HEK293 (cell line): ENCODE data around the gene RALGAPA2.

Experiments used
- CTCF ChIA-PET: fragments of 350-600 bp; formaldehyde crosslinking; extraction: SDS; loops from one replicate; lab custom pipeline; 2021; ENCODE audit warnings: antibody characterized with exemption; lab: Yijun Ruan, JAX
- POLR2A ChIA-PET: fragments of 300-600 bp; formaldehyde crosslinking; extraction: SDS; loops from one replicate; lab custom pipeline; 2020; ENCODE audit warnings: antibody characterized with exemption, inconsistent platforms; lab: Yijun Ruan, JAX
- H3K27ac ChIP-seq: fragments of 200-500 bp; sonication (Bioruptor generic); 2 replicates; pipeline ENCODE4 v1.5.1; 2014; ENCODE audit warnings: low read depth, low read length, control low read depth, inconsistent platforms; ENCODE audit errors: extremely low read depth
- H3K36me3 ChIP-seq, 2 experiments: fragments of 200-500 bp in 1 of 2; sonication (Bioruptor generic) in 1 of 2; 1 replicate in 1 of 2; 2 replicates in 1 of 2; pipeline ENCODE4 v1.5.1; 2014 to 2017; ENCODE audit warnings: inconsistent platforms in 2 of 2, low read length in 2 of 2; ENCODE audit not compliant: control insufficient read depth in 2 of 2, insufficient read depth in 1 of 2
- H3K4me1 ChIP-seq: fragments of 200-500 bp; sonication (Bioruptor generic); 2 replicates; pipeline ENCODE4 v1.5.1; 2014; ENCODE audit warnings: mild to moderate bottlenecking, low read length, inconsistent platforms; ENCODE audit not compliant: control insufficient read depth, insufficient read depth
- H3K4me3 ChIP-seq: 2 replicates; pipeline ENCODE4 v1.5.1; 2011; ENCODE audit warnings: low read depth, mild to moderate bottlenecking, control low read depth, low read length, moderate library complexity
- H3K9me3 ChIP-seq: fragments of 200-500 bp; sonication (Bioruptor generic); 2 replicates; pipeline ENCODE4 v1.5.1; 2014; ENCODE audit warnings: low read depth, low read length, inconsistent platforms; ENCODE audit not compliant: control insufficient read depth, insufficient read depth
- RBAK ChIP-seq: fragments of 450-650 bp; formaldehyde crosslinking; IDR thresholded peaks from 2 replicates; pipeline ENCODE4 v1.5.1; 2016; ENCODE audit warnings: missing biosample characterization, missing genetic modification characterization
- YY1 ChIP-seq: fragments of 450-650 bp; formaldehyde crosslinking; IDR thresholded peaks from 2 replicates; pipeline ENCODE4 v1.5.1; 2018; ENCODE audit warnings: missing biosample characterization, missing genetic modification characterization
- ZIC2 ChIP-seq: fragments of 450-650 bp; formaldehyde crosslinking; IDR thresholded peaks from 2 replicates; pipeline ENCODE4 v1.5.1; 2016; ENCODE audit warnings: missing biosample characterization, missing genetic modification characterization
- ZNF132 ChIP-seq: fragments of 450-650 bp; formaldehyde crosslinking; IDR thresholded peaks from 2 replicates; pipeline ENCODE4 v1.5.1; 2017; ENCODE audit warnings: missing biosample characterization, missing genetic modification characterization, borderline replicate concordance
- ZNF223 ChIP-seq: fragments of 450-650 bp; formaldehyde crosslinking; IDR thresholded peaks from 2 replicates; pipeline ENCODE4 v1.5.1; 2016; ENCODE audit warnings: missing biosample characterization, missing genetic modification characterization
- ZNF510 ChIP-seq: fragments of 450-650 bp; formaldehyde crosslinking; IDR thresholded peaks from 2 replicates; pipeline ENCODE4 v1.5.1; 2018; ENCODE audit warnings: mild to moderate bottlenecking, missing genetic modification characterization, missing biosample characterization; ENCODE audit not compliant: insufficient replicate concordance
- ZNF514 ChIP-seq: fragments of 450-650 bp; formaldehyde crosslinking; IDR thresholded peaks from 2 replicates; pipeline ENCODE4 v1.5.1; 2016; ENCODE audit warnings: missing biosample characterization, missing genetic modification characterization
- ZNF529 ChIP-seq: fragments of 450-650 bp; formaldehyde crosslinking; IDR thresholded peaks from 2 replicates; pipeline ENCODE4 v1.5.1; 2017; ENCODE audit warnings: missing genetic modification characterization, missing biosample characterization; ENCODE audit not compliant: insufficient replicate concordance
- ZNF530 ChIP-seq: fragments of 450-650 bp; formaldehyde crosslinking; IDR thresholded peaks from 2 replicates; pipeline ENCODE4 v1.5.1; 2016; ENCODE audit warnings: low read depth, missing biosample characterization, missing genetic modification characterization
- ZNF558 ChIP-seq: fragments of 450-650 bp; formaldehyde crosslinking; IDR thresholded peaks from 2 replicates; pipeline ENCODE4 v1.5.1; 2016; ENCODE audit warnings: missing biosample characterization, missing genetic modification characterization
- ZNF596 ChIP-seq: fragments of 450-650 bp; IDR thresholded peaks from 2 replicates; pipeline ENCODE4 v1.5.0; 2018; ENCODE audit warnings: missing biosample characterization, mild to moderate bottlenecking, missing genetic modification characterization, moderate library complexity
- ZNF600 ChIP-seq: fragments of 450-650 bp; formaldehyde crosslinking; IDR thresholded peaks from 2 replicates; pipeline ENCODE4 v1.5.1; 2016; ENCODE audit warnings: missing biosample characterization, missing genetic modification characterization
- ZNF610 ChIP-seq: fragments of 450-650 bp; formaldehyde crosslinking; IDR thresholded peaks from 2 replicates; pipeline ENCODE4 v1.5.1; 2016; ENCODE audit warnings: missing biosample characterization, missing genetic modification characterization, borderline replicate concordance
- ZNF623 ChIP-seq: fragments of 450-650 bp; formaldehyde crosslinking; IDR thresholded peaks from 2 replicates; pipeline ENCODE4 v1.5.1; 2016; ENCODE audit warnings: missing biosample characterization, missing genetic modification characterization
- ZNF670 ChIP-seq: fragments of 450-650 bp; formaldehyde crosslinking; IDR thresholded peaks from 2 replicates; pipeline ENCODE4 v1.5.1; 2016; ENCODE audit warnings: missing biosample characterization, missing genetic modification characterization, low read depth
- ZNF701 ChIP-seq: fragments of 450-650 bp; formaldehyde crosslinking; IDR thresholded peaks from 2 replicates; pipeline ENCODE4 v1.5.1; 2016; ENCODE audit warnings: missing biosample characterization, missing genetic modification characterization
- ZNF747 ChIP-seq: fragments of 450-650 bp; formaldehyde crosslinking; IDR thresholded peaks from 2 replicates; pipeline ENCODE4 v1.5.1; 2016; ENCODE audit warnings: missing biosample characterization, missing genetic modification characterization
- ZNF792 ChIP-seq: fragments of 450-650 bp; formaldehyde crosslinking; IDR thresholded peaks from 2 replicates; pipeline ENCODE4 v1.5.1; 2016; ENCODE audit warnings: missing biosample characterization, missing genetic modification characterization
- ZSCAN30 ChIP-seq: fragments of 450-650 bp; IDR thresholded peaks from 2 replicates; pipeline ENCODE4 v1.5.1; 2018; ENCODE audit warnings: missing biosample characterization, mild to moderate bottlenecking, missing genetic modification characterization, moderate library complexity
- ZXDB ChIP-seq: fragments of 450-650 bp; formaldehyde crosslinking; IDR thresholded peaks from 2 replicates; pipeline ENCODE4 v1.5.1; 2016; ENCODE audit warnings: missing biosample characterization, missing genetic modification characterization
- TF ChIP-seq, protein P1 (sequence below): fragments of 450-650 bp; formaldehyde crosslinking; IDR thresholded peaks from 2 replicates; pipeline ENCODE4 v1.5.1; 2016; ENCODE audit warnings: missing biosample characterization, missing genetic modification characterization
- TF ChIP-seq, protein P2 (sequence below): fragments of 450-650 bp; formaldehyde crosslinking; IDR thresholded peaks from 2 replicates; pipeline ENCODE4 v1.5.1; 2016; ENCODE audit warnings: missing biosample characterization, missing genetic modification characterization
- TF ChIP-seq, protein P3 (sequence below): fragments of 450-650 bp; formaldehyde crosslinking; IDR thresholded peaks from 2 replicates; pipeline ENCODE4 v1.5.1; 2016; ENCODE audit warnings: missing biosample characterization, missing genetic modification characterization, borderline replicate concordance
- TF ChIP-seq, protein P4 (sequence below): fragments of 450-650 bp; formaldehyde crosslinking; IDR thresholded peaks from 2 replicates; pipeline ENCODE4 v1.5.1; 2016; ENCODE audit warnings: missing biosample characterization, missing genetic modification characterization

The RALGAPA2 gene

DNA sequence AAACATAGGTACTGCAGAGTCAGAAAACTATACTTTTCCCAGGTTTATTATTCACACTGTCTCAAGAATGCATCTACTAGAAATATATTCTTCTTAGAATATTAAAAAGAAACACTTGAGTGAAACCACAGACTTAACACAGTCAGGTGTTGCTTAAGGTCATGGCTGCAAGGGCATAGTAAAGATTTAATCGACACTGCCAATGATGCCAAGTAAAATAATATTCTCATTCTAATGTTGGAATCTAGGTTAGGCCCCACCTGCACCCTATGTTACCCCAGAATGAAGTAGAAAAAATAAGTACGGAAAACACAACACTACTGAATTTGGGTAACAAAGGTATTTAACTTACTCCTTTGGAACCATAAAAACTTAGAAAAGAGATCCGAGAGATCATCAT, 155.0 kb downstream of the RALGAPA2 start (continued):
- TF ChIP-seq RBAK (tag by site-specific recombination), result no peak
- no peak for TF ChIP-seq ZNF558 (tag by site-specific recombination)
- TF ChIP-seq, protein P1, sequence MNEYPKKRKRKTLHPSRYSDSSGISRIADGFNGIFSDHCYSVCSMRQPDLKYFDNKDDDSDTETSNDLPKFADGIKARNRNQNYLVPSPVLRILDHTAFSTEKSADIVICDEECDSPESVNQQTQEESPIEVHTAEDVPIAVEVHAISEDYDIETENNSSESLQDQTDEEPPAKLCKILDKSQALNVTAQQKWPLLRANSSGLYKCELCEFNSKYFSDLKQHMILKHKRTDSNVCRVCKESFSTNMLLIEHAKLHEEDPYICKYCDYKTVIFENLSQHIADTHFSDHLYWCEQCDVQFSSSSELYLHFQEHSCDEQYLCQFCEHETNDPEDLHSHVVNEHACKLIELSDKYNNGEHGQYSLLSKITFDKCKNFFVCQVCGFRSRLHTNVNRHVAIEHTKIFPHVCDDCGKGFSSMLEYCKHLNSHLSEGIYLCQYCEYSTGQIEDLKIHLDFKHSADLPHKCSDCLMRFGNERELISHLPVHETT (tag by site-specific recombination), result no peak
- TF ChIP-seq ZNF600, result no peak
- no peak for TF ChIP-seq ZNF132 (tag by site-specific recombination)
- TF ChIP-seq ZNF223 (tag by site-specific recombination), result no peak

DNA sequence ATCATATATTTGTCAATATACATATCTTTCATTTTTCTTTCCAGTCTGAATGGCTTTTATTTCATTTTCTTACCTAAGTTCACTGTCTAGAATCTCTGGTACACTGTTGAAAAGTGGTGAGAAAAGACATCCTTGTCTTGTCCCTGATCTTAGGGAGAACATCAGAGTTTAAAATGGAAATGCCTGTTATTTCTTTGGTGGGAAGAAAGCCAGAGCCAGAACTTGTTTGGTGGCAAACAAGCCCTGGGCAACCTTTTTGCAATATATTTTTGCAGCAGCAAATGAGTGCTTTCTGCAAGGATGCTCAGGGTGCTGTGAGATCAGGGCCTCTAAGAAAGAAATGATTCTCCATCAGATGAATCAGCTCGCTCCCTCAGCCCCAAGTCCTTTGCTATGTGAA, 156.6 kb downstream of the RALGAPA2 start:
- Histone ChIP-seq H3K36me3 (no peaks in the 10 kb centered on the region), H3K27ac (no peak overlapping the region), H3K9me3 (no peaks in the 10 kb centered on the region), H3K4me1 (peaks cover 3% of the 10 kb centered on the region; the same call in 1 of the 2 replicates), H3K4me3 (no peak overlapping the region)
- POLR2A ChIA-PET, result no interaction called here
- TF ChIP-seq ZNF670 (tag by site-specific recombination) (no peak), ZNF701 (tag by site-specific recombination) (no peak), ZNF514 (tag by site-specific recombination) (no peak), ZNF529 (no peak), ZXDB (tag by site-specific recombination) (no peak), ZNF792 (tag by site-specific recombination) (no peak), ZSCAN30 (no peak), ZNF510 (tag by site-specific recombination) (no peak), ZNF747 (no peak), ZNF596 (tag by site-specific recombination) (no peak), ZNF623 (no peak), ZNF530 (tag by site-specific recombination) (no peak), ZNF610 (tag by site-specific recombination) (no peak), ZIC2 (tag by site-specific recombination) (no peak), YY1 (tag by site-specific recombination) (no peak)
- TF ChIP-seq, protein P2, sequence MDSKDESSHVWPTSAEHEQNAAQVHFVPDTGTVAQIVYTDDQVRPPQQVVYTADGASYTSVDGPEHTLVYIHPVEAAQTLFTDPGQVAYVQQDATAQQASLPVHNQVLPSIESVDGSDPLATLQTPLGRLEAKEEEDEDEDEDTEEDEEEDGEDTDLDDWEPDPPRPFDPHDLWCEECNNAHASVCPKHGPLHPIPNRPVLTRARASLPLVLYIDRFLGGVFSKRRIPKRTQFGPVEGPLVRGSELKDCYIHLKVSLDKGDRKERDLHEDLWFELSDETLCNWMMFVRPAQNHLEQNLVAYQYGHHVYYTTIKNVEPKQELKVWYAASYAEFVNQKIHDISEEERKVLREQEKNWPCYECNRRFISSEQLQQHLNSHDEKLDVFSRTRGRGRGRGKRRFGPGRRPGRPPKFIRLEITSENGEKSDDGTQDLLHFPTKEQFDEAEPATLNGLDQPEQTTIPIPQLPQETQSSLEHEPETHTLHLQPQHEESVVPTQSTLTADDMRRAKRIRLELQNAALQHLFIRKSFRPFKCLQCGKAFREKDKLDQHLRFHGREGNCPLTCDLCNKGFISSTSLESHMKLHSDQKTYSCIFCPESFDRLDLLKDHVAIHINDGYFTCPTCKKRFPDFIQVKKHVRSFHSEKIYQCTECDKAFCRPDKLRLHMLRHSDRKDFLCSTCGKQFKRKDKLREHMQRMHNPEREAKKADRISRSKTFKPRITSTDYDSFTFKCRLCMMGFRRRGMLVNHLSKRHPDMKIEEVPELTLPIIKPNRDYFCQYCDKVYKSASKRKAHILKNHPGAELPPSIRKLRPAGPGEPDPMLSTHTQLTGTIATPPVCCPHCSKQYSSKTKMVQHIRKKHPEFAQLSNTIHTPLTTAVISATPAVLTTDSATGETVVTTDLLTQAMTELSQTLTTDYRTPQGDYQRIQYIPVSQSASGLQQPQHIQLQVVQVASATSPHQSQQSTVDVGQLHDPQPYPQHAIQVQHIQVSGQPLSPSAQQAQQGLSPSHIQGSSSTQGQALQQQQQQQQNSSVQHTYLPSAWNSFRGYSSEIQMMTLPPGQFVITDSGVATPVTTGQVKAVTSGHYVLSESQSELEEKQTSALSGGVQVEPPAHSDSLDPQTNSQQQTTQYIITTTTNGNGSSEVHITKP (tag by site-specific recombination), result no peak
- TF ChIP-seq, protein P3, sequence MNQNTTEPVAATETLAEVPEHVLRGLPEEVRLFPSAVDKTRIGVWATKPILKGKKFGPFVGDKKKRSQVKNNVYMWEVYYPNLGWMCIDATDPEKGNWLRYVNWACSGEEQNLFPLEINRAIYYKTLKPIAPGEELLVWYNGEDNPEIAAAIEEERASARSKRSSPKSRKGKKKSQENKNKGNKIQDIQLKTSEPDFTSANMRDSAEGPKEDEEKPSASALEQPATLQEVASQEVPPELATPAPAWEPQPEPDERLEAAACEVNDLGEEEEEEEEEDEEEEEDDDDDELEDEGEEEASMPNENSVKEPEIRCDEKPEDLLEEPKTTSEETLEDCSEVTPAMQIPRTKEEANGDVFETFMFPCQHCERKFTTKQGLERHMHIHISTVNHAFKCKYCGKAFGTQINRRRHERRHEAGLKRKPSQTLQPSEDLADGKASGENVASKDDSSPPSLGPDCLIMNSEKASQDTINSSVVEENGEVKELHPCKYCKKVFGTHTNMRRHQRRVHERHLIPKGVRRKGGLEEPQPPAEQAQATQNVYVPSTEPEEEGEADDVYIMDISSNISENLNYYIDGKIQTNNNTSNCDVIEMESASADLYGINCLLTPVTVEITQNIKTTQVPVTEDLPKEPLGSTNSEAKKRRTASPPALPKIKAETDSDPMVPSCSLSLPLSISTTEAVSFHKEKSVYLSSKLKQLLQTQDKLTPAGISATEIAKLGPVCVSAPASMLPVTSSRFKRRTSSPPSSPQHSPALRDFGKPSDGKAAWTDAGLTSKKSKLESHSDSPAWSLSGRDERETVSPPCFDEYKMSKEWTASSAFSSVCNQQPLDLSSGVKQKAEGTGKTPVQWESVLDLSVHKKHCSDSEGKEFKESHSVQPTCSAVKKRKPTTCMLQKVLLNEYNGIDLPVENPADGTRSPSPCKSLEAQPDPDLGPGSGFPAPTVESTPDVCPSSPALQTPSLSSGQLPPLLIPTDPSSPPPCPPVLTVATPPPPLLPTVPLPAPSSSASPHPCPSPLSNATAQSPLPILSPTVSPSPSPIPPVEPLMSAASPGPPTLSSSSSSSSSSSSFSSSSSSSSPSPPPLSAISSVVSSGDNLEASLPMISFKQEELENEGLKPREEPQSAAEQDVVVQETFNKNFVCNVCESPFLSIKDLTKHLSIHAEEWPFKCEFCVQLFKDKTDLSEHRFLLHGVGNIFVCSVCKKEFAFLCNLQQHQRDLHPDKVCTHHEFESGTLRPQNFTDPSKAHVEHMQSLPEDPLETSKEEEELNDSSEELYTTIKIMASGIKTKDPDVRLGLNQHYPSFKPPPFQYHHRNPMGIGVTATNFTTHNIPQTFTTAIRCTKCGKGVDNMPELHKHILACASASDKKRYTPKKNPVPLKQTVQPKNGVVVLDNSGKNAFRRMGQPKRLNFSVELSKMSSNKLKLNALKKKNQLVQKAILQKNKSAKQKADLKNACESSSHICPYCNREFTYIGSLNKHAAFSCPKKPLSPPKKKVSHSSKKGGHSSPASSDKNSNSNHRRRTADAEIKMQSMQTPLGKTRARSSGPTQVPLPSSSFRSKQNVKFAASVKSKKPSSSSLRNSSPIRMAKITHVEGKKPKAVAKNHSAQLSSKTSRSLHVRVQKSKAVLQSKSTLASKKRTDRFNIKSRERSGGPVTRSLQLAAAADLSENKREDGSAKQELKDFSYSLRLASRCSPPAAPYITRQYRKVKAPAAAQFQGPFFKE (tag by site-specific recombination), result no peak
- TF ChIP-seq, protein P4, sequence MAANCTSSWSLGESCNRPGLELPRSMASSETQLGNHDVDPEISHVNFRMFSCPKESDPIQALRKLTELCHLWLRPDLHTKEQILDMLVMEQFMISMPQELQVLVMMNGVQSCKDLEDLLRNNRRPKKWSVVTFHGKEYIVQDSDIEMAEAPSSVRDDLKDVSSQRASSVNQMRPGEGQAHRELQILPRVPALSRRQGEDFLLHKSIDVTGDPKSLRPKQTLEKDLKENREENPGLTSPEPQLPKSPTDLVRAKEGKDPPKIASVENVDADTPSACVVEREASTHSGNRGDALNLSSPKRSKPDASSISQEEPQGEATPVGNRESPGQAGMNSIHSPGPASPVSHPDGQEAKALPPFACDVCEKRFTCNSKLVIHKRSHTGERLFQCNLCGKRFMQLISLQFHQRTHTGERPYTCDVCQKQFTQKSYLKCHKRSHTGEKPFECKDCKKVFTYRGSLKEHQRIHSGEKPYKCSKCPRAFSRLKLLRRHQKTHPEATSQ (tag by site-specific recombination), result no peak
- CTCF ChIA-PET, result interaction anchor here (0.5 to 0.9 kb wide), 2 partner anchors 40 to 472 kb away, joined by 3 read pairs; no protein-coding TSS in a partner anchor
